Naive B cell (primary cell): ENCODE results near the gene SNX1. TPM values are rescaled to one million over a fixed set of nuclear protein-coding genes. Genes with fewer than 3 reads are reported as not detected.

Experiments
- ATAC-seq, 2 donors: fragments of 150-1000 bp; cut with Tn5 transposase; 2 replicates each; pipeline ENCODE4 v1.10.0; 2021; ENCODE audit warnings: low read depth in 2 of 2, mild to moderate bottlenecking in 2 of 2, moderate library complexity in 2 of 2
- DNase-seq: peaks from one replicate; pipeline ENCODE4 v3.0.0; 2022
- H3K27ac Mint-ChIP-seq, 6 donors: one replicate each; pipeline ENCODE4 v1.8.0; 2020 to 2022; ENCODE audit warnings: mild to moderate bottlenecking in 6 of 6, mixed read lengths in 6 of 6, moderate library complexity in 5 of 6, inconsistent platforms in 2 of 6
- H3K27me3 Mint-ChIP-seq, 3 donors: one replicate each; pipeline ENCODE4 v1.8.0; 2021 to 2022; ENCODE audit warnings: mixed read lengths in 3 of 3, mild to moderate bottlenecking in 1 of 3
- H3K36me3 Mint-ChIP-seq, 2 donors: one replicate each; pipeline ENCODE4 v1.8.0; 2020 to 2022; ENCODE audit warnings: mixed read lengths in 2 of 2, inconsistent platforms in 1 of 2, mild to moderate bottlenecking in 1 of 2
- H3K4me1 Mint-ChIP-seq, 3 donors: one replicate each; pipeline ENCODE4 v1.8.0; 2020 to 2022; ENCODE audit warnings: mixed read lengths in 3 of 3, inconsistent platforms in 1 of 3, mild to moderate bottlenecking in 1 of 3, moderate library complexity in 1 of 3
- H3K4me3 Mint-ChIP-seq, 8 donors: one replicate each; pipeline ENCODE4 v1.8.0; 2020 to 2022; ENCODE audit warnings: mild to moderate bottlenecking in 8 of 8, mixed read lengths in 8 of 8, moderate library complexity in 8 of 8, inconsistent platforms in 2 of 8
- H3K9me3 Mint-ChIP-seq, 7 donors: one replicate each; pipeline ENCODE4 v1.8.0; 2020 to 2022; ENCODE audit warnings: mixed read lengths in 7 of 7, mild to moderate bottlenecking in 5 of 7, inconsistent platforms in 2 of 7, moderate library complexity in 1 of 7
- polyA plus RNA-seq, 6 donors: library from polyadenylated mRNA; unstranded; fragments of 300-500 nt; fragmentation: Illumina TruSeq; gene quantifications; one replicate each; pipeline ENCODE4 v1.2.3, GENCODE V29; 2021; ENCODE audit warnings: low read depth in 6 of 6

Gene SNX1
- polyA plus RNA-seq, 6 donors from 2014 or later: 56.3 to 109 (median 78.0) TPM

DNA sequence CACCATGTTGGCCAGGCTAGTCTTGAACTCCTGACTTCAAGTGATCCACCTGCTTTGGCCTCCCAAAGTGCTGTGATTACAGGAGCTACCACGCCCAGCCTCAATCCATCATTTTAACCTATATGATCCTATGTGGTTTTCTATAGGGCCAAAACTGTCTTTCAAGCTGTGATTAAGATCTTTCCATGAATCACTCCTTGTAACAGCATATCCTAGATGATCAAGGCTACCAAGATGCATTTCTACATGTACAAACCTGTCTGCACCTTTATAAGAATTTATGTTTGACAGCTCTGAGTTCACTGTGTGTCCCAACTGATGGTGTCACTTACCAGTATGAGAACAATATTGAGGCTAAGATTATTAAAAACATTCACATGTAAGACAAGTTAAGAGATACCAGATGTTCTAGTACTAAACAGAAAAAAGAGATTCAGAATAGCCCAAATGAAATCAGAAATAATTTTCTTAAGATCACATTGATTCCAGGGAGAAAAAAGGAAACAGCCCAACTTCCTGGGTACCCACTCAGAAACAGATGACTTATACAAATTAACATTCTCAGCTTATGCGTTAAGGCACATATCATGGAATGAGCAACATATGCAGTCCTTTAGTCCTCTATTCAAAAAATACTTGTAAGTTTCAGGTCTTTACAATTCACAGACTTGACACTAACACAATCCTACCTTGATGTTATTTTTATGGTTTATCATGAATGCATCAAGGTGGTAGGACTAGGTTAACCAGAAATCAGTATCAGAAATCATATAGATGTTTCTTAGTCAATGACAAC lies 91.8 kb downstream of the SNX1 start:
- Mint-ChIP-seq H3K4me1 (no peaks in the 10 kb centered on the region), H3K36me3 (peaks cover 0 to 10% of the 10 kb centered on the region in 2 donors), H3K4me3 (no peak overlapping the region), H3K27me3 (no peaks in the 10 kb centered on the region), H3K9me3 (no peaks in the 10 kb centered on the region), H3K27ac (peak overlapping the region in 1 of 6 donors; percentile 80)
- DNase-seq (no peak), ATAC-seq (no peak)

Other genes with a start within 250 kb of the SNX1 start
- 10 to 100 TPM in 1 of 6 donors, 1 to 10 TPM in 2, under 1 TPM in 3; 0.69 to 10.3 (median 0.96) TPM for gene DAPK2, start 49.5 kb upstream of the SNX1 start, polyA plus RNA-seq
- 100 to 1,000 TPM; 260 to 473 (median 320) TPM for gene CIAO2A, start 2.1 kb upstream of the SNX1 start, polyA plus RNA-seq
- gene SNX22, start 55.7 kb downstream of the SNX1 start, polyA plus RNA-seq: 10 to 100 TPM; 55.7 to 95.8 (median 59.7) TPM
- gene PPIB, start 67.0 kb downstream of the SNX1 start, polyA plus RNA-seq: 100 to 1,000 TPM; 419 to 599 (median 451) TPM